Embryonic facial prominence (tissue), 1 donor: ENCODE measurements around the gene SPTLC1.
"Not testable (repeated sequence)": the region's sequence is repeated elsewhere in the genome, so short reads cannot be mapped to it uniquely, and the experiment has no call there.

Experiments
- DNase-seq: peaks from one replicate; pipeline ENCODE4 v3.0.0-alpha.2; 2016; ENCODE audit errors: extremely low spot score

The SPTLC1 gene, protein sequence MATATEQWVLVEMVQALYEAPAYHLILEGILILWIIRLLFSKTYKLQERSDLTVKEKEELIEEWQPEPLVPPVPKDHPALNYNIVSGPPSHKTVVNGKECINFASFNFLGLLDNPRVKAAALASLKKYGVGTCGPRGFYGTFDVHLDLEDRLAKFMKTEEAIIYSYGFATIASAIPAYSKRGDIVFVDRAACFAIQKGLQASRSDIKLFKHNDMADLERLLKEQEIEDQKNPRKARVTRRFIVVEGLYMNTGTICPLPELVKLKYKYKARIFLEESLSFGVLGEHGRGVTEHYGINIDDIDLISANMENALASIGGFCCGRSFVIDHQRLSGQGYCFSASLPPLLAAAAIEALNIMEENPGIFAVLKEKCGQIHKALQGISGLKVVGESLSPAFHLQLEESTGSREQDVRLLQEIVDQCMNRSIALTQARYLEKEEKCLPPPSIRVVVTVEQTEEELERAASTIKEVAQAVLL

DNA sequence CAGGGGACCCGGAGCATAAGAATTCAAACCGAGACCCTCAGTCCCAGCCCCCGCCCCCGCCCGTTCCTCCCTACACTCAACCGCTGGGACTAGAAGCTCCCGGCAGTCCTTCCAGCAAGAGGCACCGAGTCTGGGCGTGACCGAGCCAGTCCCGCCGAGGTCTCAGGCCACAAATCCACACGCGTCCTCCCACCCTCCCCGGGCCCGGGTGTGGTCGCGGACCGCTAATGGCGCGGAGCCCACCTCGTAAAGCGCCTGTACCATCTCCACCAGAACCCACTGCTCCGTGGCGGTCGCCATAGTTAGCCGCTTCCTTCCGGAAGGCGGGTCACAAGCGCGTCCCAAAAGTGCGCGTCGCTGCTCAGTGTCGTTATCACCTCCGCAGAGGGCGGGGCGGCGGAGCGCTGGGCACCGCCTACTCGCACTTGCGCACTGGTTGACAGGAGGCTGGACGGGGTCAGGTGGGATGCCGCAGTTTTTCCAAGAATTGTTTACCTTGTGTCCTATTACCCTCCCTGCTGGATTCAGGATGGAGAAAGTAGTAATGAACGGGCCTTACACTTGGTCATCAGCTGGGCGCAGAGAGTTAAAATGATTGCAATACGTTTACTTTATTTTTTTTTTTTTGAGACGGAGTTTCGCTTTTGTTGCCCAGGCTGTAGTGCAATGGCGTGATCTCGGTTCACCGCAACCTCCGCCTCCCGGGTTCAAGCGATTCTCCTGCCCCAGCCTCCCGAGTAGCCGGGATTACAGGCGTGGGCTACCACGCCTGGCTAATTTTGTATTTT is at the start of gene SPTLC1:
Gene SPTLC1, minus strand, starts transcription at position 343 of the 788 bp plus-strand sequence. Its CDS starts 43 bp downstream, at position 300.
- peak; percentile 93 for DNase-seq

DNA sequence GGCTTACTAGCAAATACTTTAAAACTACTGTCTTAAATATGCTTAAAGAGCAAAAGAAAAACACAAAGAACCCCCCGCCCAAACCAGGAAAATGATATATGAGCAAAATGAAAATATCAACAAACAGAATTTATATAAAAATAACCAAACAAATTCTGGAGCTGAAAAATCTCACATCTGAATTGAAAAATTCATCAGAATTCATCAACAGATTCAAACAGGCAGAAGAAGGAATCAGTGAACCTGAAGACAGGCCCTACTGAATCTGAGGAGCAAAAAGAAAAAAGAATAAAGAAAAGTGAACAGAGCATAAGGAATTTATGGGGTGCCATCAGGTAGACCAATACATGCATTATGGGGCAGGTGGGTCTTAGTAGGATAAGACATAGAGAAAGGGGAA is 49.8 kb upstream of the SPTLC1 start:
- no peak for DNase-seq

DNA sequence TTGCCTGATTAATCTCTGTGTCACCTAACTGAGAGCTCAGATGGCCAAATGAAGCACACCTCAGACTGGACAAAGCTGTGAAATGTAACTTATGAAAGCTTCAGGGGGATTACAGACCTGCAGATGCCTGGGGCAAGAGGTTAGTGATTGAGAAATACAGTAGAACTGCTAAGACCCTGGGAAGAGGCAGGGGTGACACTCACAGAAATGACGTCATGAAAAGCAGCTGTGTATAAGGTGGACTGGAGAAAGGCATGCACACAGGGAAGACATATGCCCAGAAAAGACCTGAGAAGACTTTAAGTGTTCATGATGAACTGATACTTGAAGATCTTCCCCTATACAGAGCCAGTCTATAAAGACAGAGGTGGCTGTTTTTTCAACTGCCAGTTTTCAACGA is 49.3 kb upstream of the SPTLC1 start:
- no peak for DNase-seq

DNA sequence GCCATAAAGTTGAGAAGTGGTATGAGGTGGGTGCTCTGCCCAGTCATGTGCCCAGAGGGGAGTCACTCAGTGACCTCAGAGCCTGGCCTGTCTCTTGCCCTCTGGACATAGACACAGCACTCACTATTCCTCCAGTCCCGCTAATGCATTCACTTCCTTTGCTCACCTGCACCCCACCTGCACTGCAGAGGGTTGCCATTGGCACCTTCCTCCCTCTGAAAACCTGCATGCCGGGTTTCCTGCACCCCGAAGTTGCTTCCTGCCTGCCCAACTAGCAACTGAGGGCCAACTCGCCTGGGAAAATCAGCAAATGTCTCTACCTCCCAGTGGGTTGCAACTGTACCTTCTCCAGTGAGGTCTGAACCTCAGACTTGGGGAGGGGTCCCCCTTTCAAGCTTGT is 48.1 kb upstream of the SPTLC1 start:
- no peak for DNase-seq

DNA sequence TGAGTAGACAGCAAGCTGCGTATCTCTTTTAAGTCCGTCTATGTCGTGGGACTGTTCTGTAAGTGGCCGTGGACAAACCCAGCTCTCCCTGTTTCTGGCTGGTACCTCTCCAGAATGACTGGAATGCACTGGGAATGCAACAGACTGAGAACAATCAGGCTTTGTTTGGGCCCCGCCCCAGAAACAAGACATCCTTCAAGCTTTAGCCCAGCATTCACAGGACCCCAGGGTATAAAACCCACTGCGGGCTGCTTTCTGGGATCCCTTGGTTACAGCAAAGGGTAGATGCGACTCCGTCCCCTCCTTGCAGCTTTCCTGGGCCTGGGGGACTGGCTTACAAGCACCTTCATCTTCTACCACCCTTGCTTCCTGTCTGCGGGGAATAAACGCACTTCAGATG is 45.6 kb upstream of the SPTLC1 start:
- DNase-seq = no peak

DNA sequence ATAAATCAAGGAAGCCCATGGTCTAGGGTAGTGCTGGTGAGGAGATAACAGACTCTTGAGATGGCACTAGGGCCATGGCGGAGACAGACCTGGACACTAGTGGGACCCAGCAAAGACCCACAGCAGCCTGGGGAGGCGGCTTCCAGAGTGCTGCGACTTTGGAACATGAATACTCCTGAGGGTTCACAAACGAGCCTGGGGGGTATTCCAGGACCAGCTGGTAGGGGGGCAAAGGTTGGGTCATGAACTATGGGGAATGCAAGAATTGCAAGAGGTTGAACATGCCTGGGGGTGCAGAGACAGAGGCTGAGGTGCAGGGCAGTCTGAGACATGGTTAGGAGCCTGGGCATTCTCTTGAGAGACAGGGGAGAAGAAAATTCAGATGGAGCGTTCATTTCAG is 43.8 kb upstream of the SPTLC1 start:
- no peak for DNase-seq

DNA sequence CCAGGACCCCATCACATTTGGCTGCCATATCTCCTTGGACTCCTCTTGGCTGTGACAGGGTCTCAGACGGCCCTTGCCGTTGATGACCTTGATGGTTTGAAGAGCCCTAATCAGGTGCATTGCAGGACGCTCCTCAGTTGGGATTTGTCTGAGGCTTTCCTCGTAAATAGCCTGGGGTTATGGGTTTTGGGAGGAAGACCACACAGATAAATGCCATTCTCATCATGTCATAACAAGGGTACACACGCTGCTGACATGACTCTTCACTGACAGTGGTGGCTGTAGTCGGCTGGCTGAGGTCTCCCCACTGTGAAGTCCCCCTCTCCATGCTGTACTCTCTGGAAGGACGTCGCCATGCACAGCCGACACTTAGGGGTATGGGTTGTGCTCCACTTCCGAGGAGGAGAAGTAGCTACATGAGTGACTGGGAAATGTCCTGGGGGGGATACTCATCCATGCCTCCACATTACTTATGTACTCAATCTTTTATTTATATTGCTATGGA is 42.9 kb upstream of the SPTLC1 start:
- DNase-seq = no peak

DNA sequence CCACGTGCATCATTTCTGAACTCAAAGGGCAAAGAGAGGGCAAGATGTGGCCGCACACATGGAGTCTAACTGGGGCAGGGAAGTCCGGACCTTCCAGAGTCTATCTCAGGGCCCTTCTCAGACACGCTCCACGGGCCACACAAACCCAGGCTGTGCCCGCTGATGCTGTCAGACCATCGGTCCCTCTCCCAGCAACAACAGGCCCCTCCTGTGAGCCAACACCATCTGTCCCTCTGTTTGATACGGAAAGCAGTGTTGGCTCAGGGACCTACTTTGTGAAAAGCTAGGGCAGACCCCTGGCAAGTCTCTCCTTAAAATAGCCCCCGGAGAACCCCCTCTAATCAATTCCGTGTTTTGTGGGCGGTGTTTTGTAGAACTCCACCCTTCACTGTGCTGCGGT is 40.5 kb upstream of the SPTLC1 start:
- not testable (repeated sequence) for DNase-seq

DNA sequence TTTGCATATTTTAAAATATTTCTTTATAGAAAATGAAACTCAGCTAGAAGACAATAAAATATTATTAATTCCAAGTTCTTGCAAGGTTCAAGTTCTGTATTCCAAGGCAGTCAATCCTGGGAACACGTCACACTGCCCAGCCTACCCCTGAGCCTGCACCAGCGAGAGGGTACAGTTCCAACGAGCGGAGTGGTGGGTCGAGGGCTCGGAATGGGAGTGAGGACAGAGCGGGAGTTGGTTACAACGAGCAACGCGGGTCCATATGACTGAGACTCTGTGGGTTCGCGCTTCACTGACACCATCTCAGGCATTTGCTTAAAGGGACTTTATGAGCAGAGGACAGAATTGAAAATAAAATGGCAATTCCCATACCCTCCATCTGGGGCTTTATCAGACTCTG is 40.0 kb upstream of the SPTLC1 start:
- DNase-seq = no peak

DNA sequence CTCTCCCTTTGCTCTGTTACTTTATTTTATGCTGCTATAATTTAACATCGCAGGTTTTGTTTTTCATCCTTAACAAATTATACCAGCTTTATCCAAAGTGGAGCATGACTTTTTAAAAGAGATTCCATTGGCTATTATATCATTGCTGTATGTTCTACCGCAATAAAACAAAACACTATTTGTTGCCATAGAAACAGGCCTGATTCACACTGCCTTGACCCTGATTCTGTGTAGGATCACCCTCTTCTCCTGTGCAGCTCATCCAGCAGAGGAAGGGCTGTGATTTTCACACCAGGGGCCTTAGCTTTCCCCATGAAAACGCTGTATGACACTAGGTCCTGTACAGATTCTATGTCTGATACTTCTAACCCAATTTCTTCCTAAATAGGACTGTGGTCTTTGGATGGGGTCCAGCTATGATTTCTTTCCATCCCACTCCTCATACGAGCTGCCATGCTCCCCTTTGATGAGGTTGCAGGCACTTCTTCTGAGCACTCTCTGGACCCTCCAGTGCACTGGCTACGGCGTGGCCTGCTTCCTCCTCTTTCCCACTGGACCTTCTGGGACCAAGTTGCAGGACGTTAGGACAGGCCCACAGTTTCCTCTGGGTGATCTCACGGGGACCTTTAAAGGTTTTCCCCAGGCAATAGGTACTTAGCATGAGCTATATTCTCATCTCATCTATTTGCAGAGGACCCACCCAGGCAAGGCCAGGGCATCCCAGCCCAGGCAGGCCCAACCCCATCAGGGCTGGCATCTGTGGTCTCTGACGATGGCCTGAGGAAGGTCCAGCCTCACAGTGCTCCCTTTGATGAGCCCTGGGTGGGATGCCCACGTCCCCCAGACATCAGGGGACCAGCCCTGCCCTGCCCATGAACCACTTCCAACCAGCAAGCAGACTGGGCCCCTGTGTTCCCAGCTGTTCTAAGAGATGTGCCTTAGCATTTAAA is 38.5 kb upstream of the SPTLC1 start:
- DNase-seq = not testable (repeated sequence)

DNA sequence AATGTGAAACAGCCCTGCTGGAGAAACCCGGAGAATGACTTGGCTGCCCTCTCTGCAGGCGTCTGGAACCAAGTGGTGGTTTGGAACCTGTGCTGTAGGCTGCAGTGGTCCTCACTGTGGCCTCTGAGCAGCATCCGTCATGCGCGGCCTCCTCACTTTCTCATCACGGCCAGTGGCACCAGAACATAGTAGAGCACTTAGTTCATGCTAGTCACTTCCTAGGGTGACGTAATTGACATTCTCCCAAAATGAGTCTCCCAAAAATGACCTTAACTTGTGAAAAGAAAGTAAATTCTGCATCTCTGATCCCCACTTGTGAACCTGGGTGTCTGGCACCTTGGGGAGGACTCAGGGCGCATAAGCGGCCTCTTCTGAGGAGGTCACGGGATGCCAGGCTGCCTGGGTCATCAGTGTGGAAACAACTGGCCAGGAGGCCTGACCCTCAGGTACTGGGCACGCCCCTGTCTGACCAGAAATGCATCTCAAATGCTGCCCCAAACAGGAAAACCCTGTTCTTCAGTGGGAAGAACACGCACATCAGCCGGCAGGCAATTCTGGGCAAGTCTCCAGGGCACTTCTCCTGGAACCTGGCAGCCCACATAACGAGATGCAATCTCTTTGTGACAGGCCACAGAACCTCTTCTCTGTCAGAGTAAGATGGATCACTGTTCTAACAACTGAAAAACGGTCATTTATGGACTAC is 36.6 kb upstream of the SPTLC1 start:
- DNase-seq = no peak

DNA sequence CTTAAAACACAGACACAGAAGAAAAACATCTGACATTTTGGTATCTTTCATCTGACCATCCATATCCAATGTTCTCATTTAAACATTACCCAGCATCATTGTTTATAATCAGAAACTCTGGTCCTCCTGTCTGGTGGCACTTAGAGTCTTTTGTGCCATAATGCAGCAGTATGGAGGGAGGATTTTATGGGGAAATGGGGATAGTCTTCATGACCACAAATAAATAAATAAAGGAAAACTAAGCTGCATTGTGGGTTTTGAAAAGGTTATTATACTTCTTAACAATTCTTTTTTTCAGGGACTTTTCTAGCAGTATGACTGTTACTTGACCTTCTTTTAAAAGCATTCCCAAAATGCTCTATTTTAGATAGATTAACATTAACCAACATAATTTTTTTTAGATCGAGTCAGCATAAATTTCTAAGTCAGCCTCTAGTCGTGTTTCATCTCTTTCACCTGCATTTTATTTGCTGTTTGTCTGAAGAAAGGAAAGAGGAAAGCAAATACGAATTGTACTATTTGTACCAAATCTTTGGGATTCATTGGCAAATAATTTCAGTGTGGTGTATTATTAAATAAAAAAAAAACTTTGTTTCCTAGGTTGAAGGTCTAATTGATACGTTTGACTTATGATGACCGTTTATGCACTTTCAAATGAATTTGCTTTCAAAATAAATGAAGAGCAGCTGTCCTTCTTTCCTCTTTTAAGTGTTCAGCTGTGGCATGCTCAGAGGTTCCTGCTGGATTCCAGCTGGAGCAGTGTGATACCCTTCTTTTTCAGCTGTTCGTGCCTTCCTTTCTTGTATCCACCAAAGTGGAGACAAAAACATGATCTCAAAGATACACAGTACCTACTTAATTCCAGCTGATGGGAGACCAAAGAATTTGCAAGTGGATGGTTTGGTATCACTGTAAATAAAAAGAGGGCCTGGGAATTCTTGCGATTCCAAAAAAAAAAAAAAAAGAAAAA is 35.6 kb upstream of the SPTLC1 start:
- not testable (repeated sequence) for DNase-seq

DNA sequence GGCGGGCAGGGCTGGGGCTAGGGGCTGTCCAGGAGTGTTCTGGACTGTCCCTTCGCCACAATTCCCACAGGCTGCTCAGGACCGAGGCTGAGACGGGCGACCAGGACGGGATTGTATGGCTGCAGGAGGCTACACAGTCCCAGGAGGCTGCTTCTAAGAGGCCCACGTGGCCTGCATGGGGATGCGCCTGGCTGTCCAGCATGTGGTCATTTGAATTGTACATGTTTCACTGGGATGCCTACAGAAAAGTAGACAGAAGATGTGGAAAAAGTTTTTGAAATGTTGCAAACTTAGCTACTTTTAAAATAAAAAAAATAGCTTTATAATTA is 32.6 kb upstream of the SPTLC1 start:
- DNase-seq = no peak

DNA sequence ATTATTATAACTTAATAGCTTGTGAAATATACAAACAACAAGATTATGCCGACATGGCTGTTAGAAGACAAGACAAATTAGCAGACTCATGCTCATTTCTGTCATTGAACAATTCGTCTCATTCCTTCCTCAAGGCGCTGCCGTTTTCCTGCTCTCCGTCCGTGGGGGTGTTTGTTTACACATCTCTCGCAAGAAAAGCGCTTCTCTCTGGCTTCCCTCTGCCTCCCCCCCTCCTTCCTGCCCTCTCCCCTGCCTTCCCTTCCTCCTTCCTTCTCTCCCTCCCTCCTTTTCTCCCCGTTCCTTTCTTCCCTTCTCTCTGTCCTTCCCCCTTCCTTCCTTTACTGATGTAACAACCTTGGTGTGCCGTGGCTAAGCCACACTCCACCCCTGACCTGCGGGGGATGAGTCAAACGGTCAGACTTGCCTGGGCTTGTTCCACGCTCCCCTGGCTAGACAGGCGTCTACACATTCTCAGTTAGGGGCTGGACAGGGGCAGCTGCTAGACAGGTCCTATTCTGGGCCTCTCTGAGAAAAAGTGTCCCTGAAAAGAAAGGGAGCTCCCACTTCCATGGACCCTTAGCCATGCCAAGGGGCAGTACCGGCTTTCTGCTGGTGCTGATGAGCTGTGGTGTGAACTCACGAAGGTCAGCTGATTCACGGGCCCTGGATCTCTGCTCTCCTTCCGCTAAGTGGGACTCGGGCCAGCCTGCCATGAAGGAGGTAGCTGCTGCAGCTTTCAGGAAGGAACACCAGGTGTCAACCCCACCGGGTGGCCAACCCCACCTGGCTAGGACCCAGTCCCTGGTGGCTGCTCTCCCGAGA is 32.0 kb upstream of the SPTLC1 start:
- no peak for DNase-seq

DNA sequence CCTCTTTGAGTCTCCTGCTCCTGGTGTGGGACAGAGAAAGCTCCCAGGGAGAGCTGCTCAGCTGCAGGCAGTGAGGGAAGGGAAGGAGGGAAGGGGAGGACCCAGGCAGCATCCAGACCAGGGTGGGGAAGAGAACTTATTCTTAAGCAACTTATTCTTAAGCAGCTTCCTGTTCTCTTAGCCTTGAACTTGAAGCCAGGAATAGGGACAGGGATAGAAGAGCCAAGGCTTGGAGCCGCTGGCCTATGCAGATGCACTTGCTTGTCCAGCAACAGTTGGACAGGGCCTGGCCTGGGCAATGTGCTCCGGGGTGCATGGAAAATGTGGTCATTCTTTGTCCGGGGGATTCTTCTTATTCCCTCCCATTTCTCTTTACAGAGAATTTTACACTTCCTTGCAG is 31.4 kb upstream of the SPTLC1 start:
- DNase-seq = no peak

DNA sequence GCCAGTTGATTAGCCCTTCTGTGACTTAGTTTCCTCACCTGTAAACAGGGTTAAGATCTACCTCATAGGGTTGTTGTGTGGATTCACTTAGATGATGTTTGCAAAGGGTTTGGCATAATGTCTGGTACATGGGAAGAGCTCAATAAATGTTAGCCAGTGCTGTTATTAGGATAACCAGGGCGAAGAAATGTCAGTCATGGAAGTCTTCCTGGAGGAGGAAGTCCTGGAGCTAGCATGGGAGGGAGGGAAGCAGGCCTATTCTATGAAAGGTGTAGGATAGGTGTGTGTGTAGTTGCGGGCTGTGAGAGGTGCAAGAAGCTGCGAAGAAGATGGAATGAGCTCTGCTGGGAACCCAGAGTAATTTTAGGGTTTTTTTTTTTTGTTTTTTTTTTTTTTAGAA is 30.6 kb upstream of the SPTLC1 start:
- not testable (repeated sequence) for DNase-seq

DNA sequence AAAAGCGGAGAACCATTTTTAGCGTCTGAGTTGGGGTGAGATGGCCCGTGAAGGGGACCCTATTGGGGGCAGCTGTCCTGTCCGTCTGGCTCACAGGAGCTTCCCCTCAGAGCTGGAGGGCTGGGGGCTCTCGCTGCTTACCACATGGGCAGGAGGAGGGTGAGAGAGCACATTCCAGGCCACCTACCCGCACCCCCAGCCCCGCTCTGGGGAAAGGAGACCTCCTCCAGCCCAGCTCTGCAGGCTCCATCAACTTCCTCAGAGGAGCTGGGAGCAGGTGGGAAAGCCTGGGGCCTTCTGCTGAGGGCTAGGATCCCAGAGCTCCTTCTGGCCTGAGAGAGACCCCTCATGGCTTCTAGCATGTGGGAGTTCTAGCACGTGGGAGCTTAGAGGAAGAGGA is 27.1 kb upstream of the SPTLC1 start:
- DNase-seq = no peak

DNA sequence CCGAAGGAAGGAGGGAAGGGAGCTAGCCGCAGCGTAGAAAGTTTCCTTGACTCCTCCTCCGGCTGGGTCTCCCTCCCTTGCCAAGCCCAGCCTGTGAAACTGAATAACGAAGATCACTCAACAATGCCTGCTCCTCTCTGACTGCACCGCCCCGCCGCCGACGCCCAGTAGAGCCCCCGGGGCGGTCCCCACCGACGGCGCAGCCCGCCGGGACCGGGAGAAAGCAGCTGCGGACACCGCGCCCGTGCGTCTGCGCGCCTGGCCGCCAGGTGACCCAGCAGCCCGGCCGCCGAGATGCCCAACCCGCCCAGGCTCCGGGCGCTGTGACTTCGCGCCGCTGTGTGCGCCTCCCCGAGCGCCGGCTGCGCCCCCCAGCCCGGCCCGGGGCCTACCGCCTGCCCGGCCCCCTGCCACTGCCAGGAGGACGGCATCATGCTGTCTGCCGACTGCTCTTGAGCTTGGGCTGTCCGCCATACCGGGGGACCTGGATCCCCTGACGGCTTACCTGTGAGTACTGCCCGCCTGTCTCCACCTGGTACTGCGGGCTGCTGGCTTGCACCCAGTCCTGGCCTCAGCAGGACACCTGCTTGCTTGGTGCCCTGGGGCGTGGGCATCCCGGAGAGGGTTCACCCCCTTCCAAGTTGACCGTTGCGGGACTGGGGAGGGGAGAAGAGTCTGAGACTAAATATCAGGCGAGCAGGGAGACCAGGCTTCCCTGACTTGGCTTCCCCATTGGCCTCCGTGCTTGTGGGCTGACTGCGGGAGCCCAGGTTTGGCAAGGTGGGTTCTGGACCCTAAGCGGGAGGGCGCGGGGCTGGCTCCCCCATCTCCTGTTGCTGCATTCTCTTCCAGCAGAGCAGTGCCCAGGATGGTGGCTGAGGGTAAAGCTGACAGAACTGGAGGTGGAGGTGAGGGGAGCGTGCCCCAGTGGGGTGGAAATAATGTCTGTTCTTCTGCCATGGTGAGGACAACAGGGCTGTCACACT is 26.2 kb upstream of the SPTLC1 start:
- no peak for DNase-seq
